ENCODE measurements around the gene TNNI3K.

Gene TNNI3K

GRCh38 chr1:74431531-74431930 is 196.3 kb downstream of the TNNI3K start:
- DNase-seq (ENCODE audit: extremely low read depth in 1 of 2, low read depth in 1 of 2) = no peak

GRCh38 chr1:74432325-74432724 is 197.1 kb downstream of the TNNI3K start:
- DNase-seq (ENCODE audit: extremely low read depth in 1 of 2, low read depth in 1 of 2) = no peak

GRCh38 chr1:74434321-74434720 is 199.1 kb downstream of the TNNI3K start:
- DNase-seq (ENCODE audit: extremely low read depth in 1 of 2, low read depth in 1 of 2) = no peak

GRCh38 chr1:74436078-74436477 is 200.9 kb downstream of the TNNI3K start:
- no peak for DNase-seq (ENCODE audit: extremely low read depth in 1 of 2, low read depth in 1 of 2)

- no peak for DNase-seq (ENCODE audit: extremely low read depth in 1 of 2, low read depth in 1 of 2)
Measured at GRCh38 chr1:74437035-74437434, 201.8 kb downstream of the TNNI3K start.

GRCh38 chr1:74452035-74452434 is 216.8 kb downstream of the TNNI3K start:
- no peak for DNase-seq (ENCODE audit: extremely low read depth in 1 of 2, low read depth in 1 of 2)

- no peak for DNase-seq (ENCODE audit: extremely low read depth in 1 of 2, low read depth in 1 of 2)
Measured at GRCh38 chr1:74453277-74453676, 218.1 kb downstream of the TNNI3K start.

GRCh38 chr1:74455390-74455789 is 220.2 kb downstream of the TNNI3K start:
- DNase-seq (ENCODE audit: extremely low read depth in 1 of 2, low read depth in 1 of 2) = no peak

- DNase-seq (ENCODE audit: extremely low read depth in 1 of 2, low read depth in 1 of 2) = no peak
Measured at GRCh38 chr1:74457253-74457652, 222.1 kb downstream of the TNNI3K start.

- no peak for DNase-seq (ENCODE audit: extremely low read depth in 1 of 2, low read depth in 1 of 2)
Measured at GRCh38 chr1:74463333-74463988, 228.3 kb downstream of the TNNI3K start.

- no peak for DNase-seq (ENCODE audit: extremely low read depth in 1 of 2, low read depth in 1 of 2)
Measured at GRCh38 chr1:74464037-74464436, 228.8 kb downstream of the TNNI3K start.

GRCh38 chr1:74465193-74465681 is 230.1 kb downstream of the TNNI3K start:
- no peak for DNase-seq (ENCODE audit: extremely low read depth in 1 of 2, low read depth in 1 of 2)

- DNase-seq (ENCODE audit: extremely low read depth in 1 of 2, low read depth in 1 of 2) = no peak
Measured at GRCh38 chr1:74467786-74468377, 232.7 kb downstream of the TNNI3K start.

- DNase-seq (ENCODE audit: extremely low read depth in 1 of 2, low read depth in 1 of 2) = no peak
Measured at GRCh38 chr1:74468982-74469603, 233.9 kb downstream of the TNNI3K start.

- no peak for DNase-seq (ENCODE audit: extremely low read depth in 1 of 2, low read depth in 1 of 2)
Measured at GRCh38 chr1:74470251-74470650, 235.1 kb downstream of the TNNI3K start.

GRCh38 chr1:74470936-74471335 is 235.7 kb downstream of the TNNI3K start:
- no peak for DNase-seq (ENCODE audit: extremely low read depth in 1 of 2, low read depth in 1 of 2)

GRCh38 chr1:74471470-74471869 is 236.3 kb downstream of the TNNI3K start:
- DNase-seq (ENCODE audit: extremely low read depth in 1 of 2, low read depth in 1 of 2) = no peak

GRCh38 chr1:74474585-74474984 is 239.4 kb downstream of the TNNI3K start:
- DNase-seq (ENCODE audit: extremely low read depth in 1 of 2, low read depth in 1 of 2) = no peak

GRCh38 chr1:74478979-74479378 is 243.8 kb downstream of the TNNI3K start:
- DNase-seq (ENCODE audit: extremely low read depth in 1 of 2, low read depth in 1 of 2) = no peak

- DNase-seq (ENCODE audit: extremely low read depth in 1 of 2, low read depth in 1 of 2) = no peak
Measured at GRCh38 chr1:74480068-74480467, 244.9 kb downstream of the TNNI3K start.

GRCh38 chr1:74481607-74482006 is 246.4 kb downstream of the TNNI3K start:
- DNase-seq (ENCODE audit: extremely low read depth in 1 of 2, low read depth in 1 of 2) = no peak

- no peak for DNase-seq (ENCODE audit: extremely low read depth in 1 of 2, low read depth in 1 of 2)
Measured at GRCh38 chr1:74485622-74486021, 250.4 kb downstream of the TNNI3K start.

Measured in stimulated activated CD8-positive, alpha-beta memory T cell treated with anti-CD3 and anti-CD28 coated beads, Interleukin-7, amount 100 ng/mL, for 48 hours (primary cell).